Measurements from ENCODE around the gene DEPDC1B. TPM values are rescaled to one million over a fixed set of nuclear protein-coding genes. Genes with fewer than 3 reads are reported as not detected.

The DEPDC1B gene
- total RNA-seq, 2 donors from 2014 or later = 0.32 to 1.8 TPM

DNA sequence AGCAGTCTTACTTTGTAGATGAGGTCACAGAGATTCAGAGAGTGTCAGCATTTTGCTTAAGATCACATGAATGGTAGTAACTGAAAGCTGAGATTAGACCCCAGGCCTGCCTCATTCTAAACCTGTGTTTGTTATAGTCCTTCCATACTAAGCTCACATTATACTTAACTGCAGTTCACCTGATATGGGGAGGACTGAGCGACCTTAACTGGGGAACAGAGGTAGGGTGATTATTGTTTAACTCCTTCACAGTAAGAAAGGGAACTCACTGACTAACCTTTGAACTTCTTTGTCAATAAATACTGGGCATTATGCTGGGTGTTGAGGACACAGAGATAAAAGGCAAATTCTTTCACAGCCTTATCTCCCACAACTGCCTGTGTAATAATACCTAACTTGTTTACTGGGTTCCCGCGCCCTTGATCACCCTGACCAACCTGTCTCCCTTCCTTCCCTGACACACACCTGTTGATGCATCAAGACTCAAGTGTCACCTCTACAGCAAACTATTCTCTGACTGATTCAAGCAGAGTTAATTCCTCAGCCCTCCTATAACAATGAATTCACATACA, 27.2 kb downstream of the DEPDC1B start:
- DNase-seq (ENCODE audit: low spot score) = no peak
- intact Hi-C loops (cut with DNase I) = loop anchor here (10.0 kb wide), 1 partner anchor 1262 kb away; no protein-coding TSS in a partner anchor
- 94% methylated on average over 3 of the region's 3 CpGs for WGBS

DNA sequence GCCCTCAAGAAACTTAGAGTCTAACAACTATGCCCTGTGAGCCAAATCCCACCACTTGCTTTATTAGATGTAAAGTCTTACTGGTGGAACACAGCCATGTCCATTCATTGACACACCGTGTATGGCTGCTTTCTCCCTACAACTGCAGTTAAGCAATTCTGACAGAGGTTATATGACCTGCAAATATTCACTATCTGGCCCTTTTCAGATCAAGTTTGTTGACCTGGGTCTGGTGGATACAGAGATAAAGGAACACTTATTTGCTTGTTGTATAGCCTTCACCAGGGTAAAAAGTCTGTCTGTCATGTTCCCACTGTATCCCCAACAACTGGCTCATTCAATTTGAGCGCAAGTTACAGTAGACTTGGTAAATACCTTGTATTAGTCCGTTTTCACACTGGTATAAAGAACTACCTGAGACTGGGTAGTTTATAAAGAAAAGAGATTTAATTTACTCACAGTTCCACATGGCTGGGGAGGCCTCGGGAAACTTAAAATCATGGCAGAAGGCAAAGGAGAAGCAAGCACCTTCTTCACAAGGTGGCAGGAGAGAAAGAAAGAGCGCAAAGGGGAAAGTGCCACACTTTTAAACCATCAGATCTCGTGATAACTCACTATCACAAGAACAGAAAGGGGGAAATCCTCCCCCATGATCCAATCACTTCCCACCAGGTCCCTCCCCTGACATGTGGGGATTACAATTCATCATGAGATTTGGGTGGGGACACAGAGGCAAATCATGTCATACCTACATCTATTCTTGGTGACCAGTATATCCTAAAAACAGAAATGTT, 27.9 kb downstream of the DEPDC1B start:
- DNase-seq (ENCODE audit: low spot score) = no peak
- H3K4me1 ChIP-seq (replicated peaks) = no peaks in the 10 kb centered on the region
- TF ChIP-seq POLR2AphosphoS5 (IDR thresholded peaks at IDR 0.05) (no peak), POLR2A (IDR thresholded peaks at IDR 0.05) (no peak)
- TF ChIP-seq, protein P1, sequence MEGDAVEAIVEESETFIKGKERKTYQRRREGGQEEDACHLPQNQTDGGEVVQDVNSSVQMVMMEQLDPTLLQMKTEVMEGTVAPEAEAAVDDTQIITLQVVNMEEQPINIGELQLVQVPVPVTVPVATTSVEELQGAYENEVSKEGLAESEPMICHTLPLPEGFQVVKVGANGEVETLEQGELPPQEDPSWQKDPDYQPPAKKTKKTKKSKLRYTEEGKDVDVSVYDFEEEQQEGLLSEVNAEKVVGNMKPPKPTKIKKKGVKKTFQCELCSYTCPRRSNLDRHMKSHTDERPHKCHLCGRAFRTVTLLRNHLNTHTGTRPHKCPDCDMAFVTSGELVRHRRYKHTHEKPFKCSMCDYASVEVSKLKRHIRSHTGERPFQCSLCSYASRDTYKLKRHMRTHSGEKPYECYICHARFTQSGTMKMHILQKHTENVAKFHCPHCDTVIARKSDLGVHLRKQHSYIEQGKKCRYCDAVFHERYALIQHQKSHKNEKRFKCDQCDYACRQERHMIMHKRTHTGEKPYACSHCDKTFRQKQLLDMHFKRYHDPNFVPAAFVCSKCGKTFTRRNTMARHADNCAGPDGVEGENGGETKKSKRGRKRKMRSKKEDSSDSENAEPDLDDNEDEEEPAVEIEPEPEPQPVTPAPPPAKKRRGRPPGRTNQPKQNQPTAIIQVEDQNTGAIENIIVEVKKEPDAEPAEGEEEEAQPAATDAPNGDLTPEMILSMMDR (IDR thresholded peaks at IDR 0.05) = no peak
- no peaks in the 10 kb centered on the region for H3K9me3 ChIP-seq
- H3K27ac ChIP-seq = no peak overlapping the region
- H3K4me3 ChIP-seq = no peak overlapping the region
- WGBS = 93% methylated on average over 6 of the region's 6 CpGs
- intact Hi-C loops (cut with DNase I) = loop anchor here (10.0 kb wide), 1 partner anchor 1263 kb away; no protein-coding TSS in a partner anchor
- no peaks in the 10 kb centered on the region for H3K27me3 ChIP-seq (replicated peaks; ENCODE audit: insufficient read depth)
- H3K36me3 ChIP-seq = no peaks in the 10 kb centered on the region

More for the DNA sequence above, 27.2 kb downstream of the DEPDC1B start:
- H3K4me3 ChIP-seq = no peak overlapping the region
- TF ChIP-seq POLR2AphosphoS5 (IDR thresholded peaks at IDR 0.05) (no peak), POLR2A (IDR thresholded peaks at IDR 0.05) (no peak)
- TF ChIP-seq, protein P1 (IDR thresholded peaks at IDR 0.05) = no peak
- H3K27ac ChIP-seq = no peak overlapping the region
- no peaks in the 10 kb centered on the region for H3K9me3 ChIP-seq
- no peaks in the 10 kb centered on the region for H3K36me3 ChIP-seq
- H3K4me1 ChIP-seq (replicated peaks) = no peaks in the 10 kb centered on the region
- no peaks in the 10 kb centered on the region for H3K27me3 ChIP-seq (replicated peaks; ENCODE audit: insufficient read depth)

DNA sequence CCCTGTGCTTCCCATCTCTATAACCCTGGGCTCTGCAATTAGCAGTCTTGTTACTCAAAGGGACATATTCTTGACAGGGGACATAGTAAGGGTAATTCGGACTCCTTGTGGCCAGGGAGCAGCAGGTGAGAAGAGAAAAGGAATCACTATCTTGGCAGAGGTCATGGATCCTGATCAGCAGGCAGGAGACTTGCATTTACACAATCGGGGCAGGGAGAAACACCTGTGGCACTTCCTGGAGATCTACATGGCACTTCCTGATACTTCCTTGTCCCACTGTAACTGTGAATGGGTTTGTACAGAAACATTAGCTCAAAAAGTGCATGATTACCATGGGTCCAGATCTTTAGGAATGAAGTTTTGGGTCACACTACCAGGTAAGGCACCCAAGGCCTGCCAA, 29.2 kb downstream of the DEPDC1B start:
- no peaks in the 10 kb centered on the region for H3K9me3 ChIP-seq
- no peaks in the 10 kb centered on the region for H3K27me3 ChIP-seq (replicated peaks; ENCODE audit: insufficient read depth)
- no peaks in the 10 kb centered on the region for H3K36me3 ChIP-seq
- no peaks in the 10 kb centered on the region for H3K4me1 ChIP-seq (replicated peaks)
- DNase-seq (ENCODE audit: low spot score) = no peak
- TF ChIP-seq, protein P1 (IDR thresholded peaks at IDR 0.05) = no peak
- no peak for TF ChIP-seq POLR2AphosphoS5 (IDR thresholded peaks at IDR 0.05)
- no peak for TF ChIP-seq POLR2A (IDR thresholded peaks at IDR 0.05)
- H3K4me3 ChIP-seq = no peak overlapping the region
- intact Hi-C loops (cut with DNase I) = loop anchor here (10.0 kb wide), 1 partner anchor 1264 kb away; no protein-coding TSS in a partner anchor
- 97% methylated on average over 2 of the region's 2 CpGs for WGBS
- no peak overlapping the region for H3K27ac ChIP-seq

DNA sequence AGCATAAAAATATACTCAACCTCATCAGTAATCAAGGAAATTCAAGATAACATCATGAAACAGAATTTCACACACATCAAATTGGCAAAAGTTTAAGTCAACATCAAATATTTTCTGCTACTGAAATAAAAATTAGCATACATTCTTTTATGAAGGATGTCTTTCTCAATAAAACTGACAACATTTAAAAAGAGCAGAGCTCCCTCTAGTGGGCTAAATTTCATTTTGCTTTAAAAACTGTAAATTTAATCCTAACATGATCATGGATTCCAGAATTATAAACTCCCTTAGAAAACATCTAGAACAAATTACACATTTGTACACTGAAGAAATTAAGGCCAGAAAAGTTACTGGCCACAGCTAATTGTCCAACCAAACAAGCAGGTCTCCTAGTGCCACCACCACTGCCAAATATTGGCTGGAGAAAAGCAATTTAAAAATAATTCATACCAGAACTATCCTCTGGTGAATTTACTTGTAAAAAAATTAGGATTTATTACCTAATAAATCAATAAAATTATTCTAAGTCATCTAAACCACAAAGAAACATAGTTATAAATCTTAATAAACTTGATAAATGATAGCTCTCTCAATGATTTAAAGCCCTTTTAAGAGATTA, 31.2 kb downstream of the DEPDC1B start:
- no peaks in the 10 kb centered on the region for H3K36me3 ChIP-seq
- TF ChIP-seq, protein P1 (IDR thresholded peaks at IDR 0.05) = peak in 3 of 4 experiments; percentile 48 to 53 (median 49)
- TF ChIP-seq POLR2A (IDR thresholded peaks at IDR 0.05) = no peak
- H3K27ac ChIP-seq = no peak overlapping the region
- H3K27me3 ChIP-seq (replicated peaks; ENCODE audit: insufficient read depth) = no peaks in the 10 kb centered on the region
- H3K4me1 ChIP-seq (replicated peaks) = no peaks in the 10 kb centered on the region
- DNase-seq (ENCODE audit: low spot score) = no peak
- no peaks in the 10 kb centered on the region for H3K9me3 ChIP-seq
- intact Hi-C loops (cut with DNase I) = no loop called here
- no peak overlapping the region for H3K4me3 ChIP-seq
